ENCODE results near the gene POFUT2.
"Not testable (repeated sequence)": the region's sequence is repeated elsewhere in the genome, so short reads cannot be mapped to it uniquely, and the experiment has no call there.

Gene POFUT2

GRCh38 chr21:45309069-45309986, 21.6 kb upstream of the POFUT2 start:
- DNase-seq, result no peak

GRCh38 chr21:45308194-45309068, 20.7 kb upstream of the POFUT2 start:
- DNase-seq, result no peak

- not testable (repeated sequence) for DNase-seq
Measured at GRCh38 chr21:45307597-45308158, 20.0 kb upstream of the POFUT2 start.

- DNase-seq, result no peak
Measured at GRCh38 chr21:45306832-45307571, 19.3 kb upstream of the POFUT2 start.

- no peak for DNase-seq
Measured at GRCh38 chr21:45306453-45306831, 18.7 kb upstream of the POFUT2 start.

GRCh38 chr21:45305836-45306235, 18.1 kb upstream of the POFUT2 start:
- DNase-seq, result no peak

- DNase-seq, result no peak
Measured at GRCh38 chr21:45304945-45305344, 17.2 kb upstream of the POFUT2 start.

GRCh38 chr21:45304476-45304830, 16.8 kb upstream of the POFUT2 start:
- DNase-seq, result no peak

GRCh38 chr21:45303751-45304475, 16.2 kb upstream of the POFUT2 start:
- DNase-seq, result no peak

- no peak for DNase-seq
Measured at GRCh38 chr21:45303091-45303615, 15.5 kb upstream of the POFUT2 start.

GRCh38 chr21:45302082-45303061, 14.7 kb upstream of the POFUT2 start:
- no peak for DNase-seq

- DNase-seq, result no peak
Measured at GRCh38 chr21:45301521-45302081, 13.9 kb upstream of the POFUT2 start.

- no peak for DNase-seq
Measured at GRCh38 chr21:45300786-45301520, 13.3 kb upstream of the POFUT2 start.

- DNase-seq, result no peak
Measured at GRCh38 chr21:45299864-45300785, 12.4 kb upstream of the POFUT2 start.

- DNase-seq, result no peak
Measured at GRCh38 chr21:45299026-45299863, 11.6 kb upstream of the POFUT2 start.

- no peak for DNase-seq
Measured at GRCh38 chr21:45297869-45298268, 10.2 kb upstream of the POFUT2 start.

GRCh38 chr21:45297329-45297728, 9.6 kb upstream of the POFUT2 start:
- DNase-seq, result no peak

All from NCI-H774 (cell line).